NK-92 treated with Interleukin-12 subunit alpha and Interleukin-12 subunit beta, amount 100 ng/mL, for 24 hours (cell line): ENCODE results near the gene PLXND1.
"Not testable (repeated sequence)": the region's sequence is repeated elsewhere in the genome, so short reads cannot be mapped to it uniquely, and the experiment has no call there.

Source experiments
- DNase-seq: peaks from one replicate; lab custom pipeline; 2025; lab: John Stamatoyannopoulos, UW

PLXND1 gene

GRCh38 chr3:129614927-129615363 lies 8.5 kb upstream of the PLXND1 start:
- no peak for DNase-seq

- no peak for DNase-seq
Measured at GRCh38 chr3:129614435-129614834, 8.0 kb upstream of the PLXND1 start.

- no peak for DNase-seq
Measured at GRCh38 chr3:129613367-129613740, 6.9 kb upstream of the PLXND1 start.

- no peak for DNase-seq
Measured at GRCh38 chr3:129612534-129613366, 6.3 kb upstream of the PLXND1 start.

- no peak for DNase-seq
Measured at GRCh38 chr3:129611812-129612533, 5.5 kb upstream of the PLXND1 start.

- DNase-seq, result no peak
Measured at GRCh38 chr3:129611446-129611800, 4.9 kb upstream of the PLXND1 start.

- DNase-seq, result not testable (repeated sequence)
Measured at GRCh38 chr3:129610794-129611445, 4.4 kb upstream of the PLXND1 start.

- DNase-seq, result no peak
Measured at GRCh38 chr3:129610276-129610675, 3.8 kb upstream of the PLXND1 start.

GRCh38 chr3:129609591-129610182 lies 3.2 kb upstream of the PLXND1 start:
- no peak for DNase-seq

- DNase-seq, result no peak
Measured at GRCh38 chr3:129608936-129609590, 2.6 kb upstream of the PLXND1 start.

GRCh38 chr3:129608087-129608935 lies 1.8 kb upstream of the PLXND1 start:
- DNase-seq, result no peak

- no peak for DNase-seq
Measured at GRCh38 chr3:129607391-129608068, 1.1 kb upstream of the PLXND1 start.

- DNase-seq, result no peak
Measured at GRCh38 chr3:129605922-129606635, 397 bp downstream of the PLXND1 start.

- DNase-seq, result no peak
Measured at GRCh38 chr3:129605203-129605921, 1.1 kb downstream of the PLXND1 start.

- no peak for DNase-seq
Measured at GRCh38 chr3:129604767-129605166, 1.7 kb downstream of the PLXND1 start.

GRCh38 chr3:129603991-129604749 lies 2.3 kb downstream of the PLXND1 start:
- DNase-seq, result no peak

- no peak for DNase-seq
Measured at GRCh38 chr3:129603561-129603942, 2.9 kb downstream of the PLXND1 start.
